ENCODE data around the gene GOLIM4. TPM values are rescaled to one million over a fixed set of nuclear protein-coding genes. Genes with fewer than 3 reads are reported as not detected.

GOLIM4 gene
- total and polyA plus RNA-seq, 2 of the 13 experiments (the other 11 are each of a cell fraction or from before 2014, with no cell fraction given), result 10.9 to 47.7 TPM

- TF ChIP-seq BCL3 (CRISPR knock-in tag; IDR thresholded peaks at IDR 0.05), result no peak
Measured at GRCh38 chr3:168044049-168044448, 51.7 kb downstream of the GOLIM4 start (continued).

GRCh38 chr3:168040607-168041208 is 55.0 kb downstream of the GOLIM4 start:
- peak; percentile 38; the same call in 1 of the 2 replicates for TF ChIP-seq SMC3 (IDR thresholded peaks at IDR 0.05; ENCODE audit: low read length)
- no peak for TF ChIP-seq ZBTB7B (CRISPR knock-in tag; IDR thresholded peaks at IDR 0.05)
- TF ChIP-seq ZNF777 (CRISPR knock-in tag; IDR thresholded peaks at IDR 0.05), result no peak
- TF ChIP-seq RAD21 (CRISPR knock-in tag; IDR thresholded peaks at IDR 0.05), result 0 out of 2 replicates have a peak, but pooled peaks have one; percentile 55
- TF ChIP-seq CTCF (CRISPR knock-in tag; IDR thresholded peaks at IDR 0.05), result peak; percentile 68
- TF ChIP-seq STAG1 (CRISPR knock-in tag; IDR thresholded peaks at IDR 0.05), result peak; percentile 64
- ATAC-seq, result peak; percentile 87
- no peaks in the 10 kb centered on the region for H3K4me1 ChIP-seq (ENCODE audit: insufficient read depth, low read length)
- no peak overlapping the region for H2AFZ ChIP-seq (ENCODE audit: low read length)
- BruUV-seq (replicated peaks), result no TSS peak
- FAIRE-seq, result peak; percentile 53
- H3K9ac ChIP-seq (ENCODE audit: insufficient read depth, low read depth, low read length), result no peak overlapping the region
- H3K36me3 ChIP-seq (replicated peaks in 1 of 2; ENCODE audit: control insufficient read depth in 1 of 2, insufficient read depth in 2 of 2, low read length in 2 of 2), result peaks cover 5 to 45% of the 10 kb centered on the region in 2 experiments; a peak in 4 of 5 replicates
- in situ Hi-C loops (cut with HindIII; ENCODE audit: extremely low pct_ligation_motif_present, low pct_unique_long_range_greater_than_20kb) (no loop called here), intact Hi-C loops (cut with micrococcal nuclease; ENCODE audit: unreplicated experiment) (loop anchor here (1.0 to 10.0 kb wide), 2 partner anchors 112 to 636 kb away; no protein-coding TSS in a partner anchor)
- DNase-seq (ENCODE audit: low spot score), result peak; percentile 49
- no peak overlapping the region for H3K4me3 ChIP-seq (replicated peaks in 1 of 3; ENCODE audit: insufficient read depth in 1 of 3, low read depth in 2 of 3, low read length in 3 of 3)
- H3K9me3 ChIP-seq (ENCODE audit: low read length), result no peaks in the 10 kb centered on the region
- H3K79me2 ChIP-seq (ENCODE audit: insufficient read depth, low read length), result no peaks in the 10 kb centered on the region
- WGBS (ENCODE audit: low lambda C conversion rate), result 84% methylated on average over 6 of the region's 6 CpGs
- POLR2A ChIA-PET, result no interaction called here
- no peak overlapping the region for H3K27ac ChIP-seq (ENCODE audit: extremely low read length, insufficient read depth, low read length)
- no peaks in the 10 kb centered on the region for H3K27me3 ChIP-seq (ENCODE audit: control insufficient read depth in 1 of 2, insufficient read depth in 2 of 2, low read length in 2 of 2)
- CTCF ChIA-PET (ENCODE audit: low intra/inter-chr PET ratio, low total read pairs), result interaction anchor here (1.5 to 1.6 kb wide), 2 partner anchors 113 to 203 kb away, joined by 3 to 5 read pairs; no protein-coding TSS in a partner anchor
- no peaks in the 10 kb centered on the region for H4K20me1 ChIP-seq (ENCODE audit: insufficient read depth, low read length)
- H3K4me2 ChIP-seq (ENCODE audit: low read depth, low read length), result no peak overlapping the region

All from HepG2 (cell line).